GM21737 (cell line): ENCODE measurements around the gene MRGPRX2.

Experiments
- ATAC-seq: cut with Tn5 transposase; IDR thresholded peaks from one replicate; pipeline ENCODE4 v1.9.1; 2021; ENCODE audit warnings: mild to moderate bottlenecking, moderate library complexity; ENCODE audit not compliant: unreplicated experiment

Gene MRGPRX2

GRCh38 chr11:19060629-19061028 lies at the start of gene MRGPRX2:
MRGPRX2 (minus strand) TSS chr11:19060717; CDS start chr11:19056402, 4,315 bp downstream.
- ATAC-seq: no peak

- ATAC-seq: no peak
Measured at GRCh38 chr11:19110295-19110694, 49.8 kb upstream of the MRGPRX2 start.

DNA sequence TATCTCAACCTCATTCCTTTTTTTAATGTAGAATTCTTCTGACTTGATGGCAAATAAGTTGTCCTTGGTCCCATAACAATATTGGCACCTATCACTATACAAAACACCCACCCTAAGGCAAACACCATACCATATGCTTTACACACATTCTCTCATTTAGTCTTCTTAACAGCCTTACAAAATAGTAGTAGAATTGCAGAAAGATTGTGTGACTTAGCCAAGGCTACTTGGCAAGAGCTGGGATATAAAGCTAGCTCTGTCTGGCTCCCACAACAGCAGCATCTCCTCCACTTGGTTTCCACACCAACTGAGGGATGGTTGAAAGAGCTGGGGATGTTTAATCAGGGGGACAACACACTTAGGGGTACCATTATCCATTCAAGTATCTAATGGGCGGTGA lies 46.6 kb upstream of the MRGPRX2 start:
- no peak for ATAC-seq

- ATAC-seq: no peak
Measured at GRCh38 chr11:19105011-19105410, 44.5 kb upstream of the MRGPRX2 start.

GRCh38 chr11:19102521-19102900 lies 42.0 kb upstream of the MRGPRX2 start:
- no peak for ATAC-seq

DNA sequence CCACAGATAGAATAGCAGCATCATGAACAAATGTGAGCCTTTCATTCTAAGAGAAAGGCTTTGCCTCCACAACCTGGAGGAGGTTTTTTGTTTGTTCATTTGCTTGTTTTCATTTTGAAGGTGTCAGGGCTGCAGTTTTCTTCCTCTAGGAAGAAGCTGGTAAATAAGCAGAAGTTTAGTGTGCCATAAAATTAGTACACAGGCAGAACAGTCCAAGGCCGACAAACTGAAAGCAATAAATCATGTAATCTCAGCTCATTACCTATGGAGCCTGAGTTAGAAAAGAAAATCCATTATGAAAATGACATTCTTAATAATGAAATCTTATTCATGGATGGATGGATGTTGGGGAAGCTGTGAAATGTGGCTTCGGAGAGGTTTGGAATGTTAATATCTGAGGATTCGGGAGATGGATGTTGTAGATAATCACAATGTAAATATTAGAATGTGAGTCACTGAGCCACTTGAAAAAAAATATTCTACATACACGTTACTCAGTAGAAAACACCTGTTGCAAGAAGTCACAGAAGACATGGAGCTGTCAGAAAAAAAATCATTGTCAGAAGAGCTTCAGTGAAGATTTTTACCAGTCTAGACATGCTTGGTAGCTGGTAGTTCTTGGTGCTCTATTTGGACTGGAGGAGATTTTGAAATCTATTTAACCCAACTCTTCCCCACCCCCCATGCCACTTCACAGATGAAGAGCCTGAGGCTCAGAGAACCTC lies 41.4 kb upstream of the MRGPRX2 start:
- no peak for ATAC-seq

GRCh38 chr11:19100885-19101284 lies 40.4 kb upstream of the MRGPRX2 start:
- no peak for ATAC-seq

DNA sequence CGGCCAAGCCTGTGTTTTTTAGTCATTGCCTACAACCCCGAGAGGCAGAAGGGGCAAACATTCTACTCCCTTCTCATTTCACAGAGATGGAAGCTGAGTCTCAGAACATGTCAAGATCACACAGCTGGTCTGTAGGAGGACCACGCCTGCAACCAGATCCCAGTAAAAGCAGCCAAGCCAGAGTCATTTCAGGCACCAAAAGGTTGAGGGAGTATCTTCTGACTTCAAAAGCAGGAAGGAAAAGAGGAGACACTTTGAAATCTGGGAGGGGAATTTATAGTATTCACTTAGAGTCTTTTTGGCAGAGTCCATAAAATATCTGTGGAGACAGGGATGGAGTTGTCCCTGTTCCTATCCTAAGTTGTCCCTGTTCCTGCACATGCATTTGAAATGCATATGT lies 38.6 kb upstream of the MRGPRX2 start:
- no peak for ATAC-seq

DNA sequence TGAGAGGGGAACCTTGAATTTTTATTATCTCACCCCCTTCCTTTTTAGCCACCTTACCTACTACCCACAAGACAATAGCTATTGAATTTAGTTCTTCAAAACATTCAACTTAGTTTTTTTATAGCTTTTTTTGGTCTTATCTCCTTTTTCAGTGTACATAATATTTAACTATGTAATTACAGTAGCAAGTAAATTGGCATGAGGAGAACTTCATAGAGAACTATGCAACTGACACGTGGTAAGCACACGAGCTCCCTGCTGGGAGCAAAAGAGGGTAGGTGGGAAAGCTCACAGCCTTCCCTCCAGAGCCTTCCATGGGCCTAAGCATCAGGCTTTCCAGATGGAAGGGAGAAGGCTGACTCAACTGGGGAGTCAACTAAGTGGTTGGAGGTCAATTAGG lies 34.3 kb upstream of the MRGPRX2 start:
- no peak for ATAC-seq

DNA sequence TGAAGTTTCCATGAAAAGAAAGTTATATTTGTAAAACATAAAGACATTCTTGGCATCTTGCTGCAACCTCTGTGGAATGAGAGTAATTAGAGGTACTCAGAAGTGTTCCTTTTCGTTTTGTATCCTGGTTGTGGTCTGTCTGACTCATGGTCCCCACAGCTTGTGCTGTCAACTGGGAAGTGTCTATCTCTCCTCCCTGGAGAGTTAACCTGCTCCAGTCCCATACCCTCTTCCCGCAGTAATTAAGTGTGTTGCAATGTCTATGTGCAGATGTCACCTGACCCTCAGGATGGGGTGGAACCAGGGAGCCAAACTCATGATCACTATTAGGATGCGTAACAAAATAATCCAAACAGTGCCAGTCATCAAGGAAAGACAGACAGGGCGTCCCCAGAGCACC lies 33.5 kb upstream of the MRGPRX2 start:
- no peak for ATAC-seq

DNA sequence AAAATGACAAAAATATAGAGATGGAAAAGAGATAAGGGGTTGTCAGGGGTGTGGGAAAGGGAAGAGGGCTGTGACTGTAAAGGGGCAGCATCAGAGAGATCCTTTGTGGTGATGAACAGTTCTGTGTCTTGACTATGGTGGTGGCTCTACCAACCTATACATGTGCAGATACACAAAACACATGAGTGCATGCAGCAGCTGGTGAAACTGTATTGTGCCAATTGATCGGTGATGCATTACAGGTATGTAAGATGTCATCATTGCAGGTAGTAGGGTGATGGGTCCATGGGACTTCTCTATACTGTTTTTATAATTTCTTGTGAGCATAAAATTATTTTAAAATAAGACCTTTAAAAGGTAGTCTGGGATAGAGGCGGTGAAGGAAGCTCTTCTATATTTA lies 32.3 kb upstream of the MRGPRX2 start:
- no peak for ATAC-seq

DNA sequence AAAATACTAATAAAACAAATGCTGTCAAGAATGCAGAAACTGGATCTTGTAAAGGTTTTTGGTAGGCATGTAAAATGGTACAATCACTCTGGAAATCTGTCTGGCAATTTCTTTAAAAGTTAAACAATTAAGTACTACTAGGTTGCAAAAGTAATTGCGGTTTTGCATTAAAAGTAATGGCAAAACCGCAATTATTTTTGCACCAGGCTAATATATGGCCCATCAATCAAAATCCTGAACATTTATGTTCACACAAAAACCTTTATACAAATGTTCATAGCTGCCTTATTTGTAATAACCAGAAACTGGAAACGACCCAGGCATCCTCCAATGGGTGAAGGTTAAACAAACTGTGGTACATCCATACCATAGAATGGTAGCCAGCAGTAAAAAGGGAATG lies 31.8 kb upstream of the MRGPRX2 start:
- no peak for ATAC-seq

- ATAC-seq: no peak
Measured at GRCh38 chr11:19091366-19091765, 30.8 kb upstream of the MRGPRX2 start.

DNA sequence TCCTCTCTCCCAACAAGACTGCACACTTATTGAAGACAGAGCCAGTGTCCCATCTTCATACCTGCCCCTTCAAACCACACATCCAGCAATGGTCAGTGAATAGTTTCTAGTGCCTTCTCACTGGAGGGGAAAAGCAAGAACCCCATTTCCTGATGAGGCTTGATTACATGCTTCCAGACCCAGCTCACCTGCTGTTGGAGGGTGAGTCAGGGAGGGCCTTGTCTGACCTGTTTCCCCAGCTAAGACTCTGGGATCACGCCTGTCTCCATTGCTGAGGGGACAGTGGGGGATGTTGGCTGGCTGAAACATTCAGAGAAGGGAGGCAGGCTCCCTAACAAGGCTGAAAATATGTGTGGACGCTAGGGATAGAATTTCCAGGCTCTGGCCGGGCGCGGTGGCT lies 28.9 kb upstream of the MRGPRX2 start:
- ATAC-seq: no peak

GRCh38 chr11:19088791-19089190 lies 28.3 kb upstream of the MRGPRX2 start:
- no peak for ATAC-seq

DNA sequence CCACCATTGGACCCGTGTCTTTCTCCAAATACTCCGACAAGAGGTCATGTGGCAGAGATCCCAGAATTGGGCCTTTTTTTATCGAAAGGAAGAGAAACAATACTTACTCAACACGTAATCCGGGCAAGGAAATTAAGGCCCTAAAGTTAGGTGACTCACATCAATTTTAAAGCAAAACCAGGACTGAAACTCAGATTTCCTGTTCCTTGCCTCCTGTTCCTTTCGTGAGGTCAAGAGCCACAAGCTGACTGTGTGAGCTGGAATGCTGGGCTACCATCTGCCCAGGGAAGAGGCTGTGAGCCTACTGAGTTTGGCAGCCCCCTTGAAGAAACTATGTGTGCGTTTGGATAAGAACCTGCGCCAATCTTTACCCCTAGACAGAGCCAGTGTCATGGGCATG lies 27.1 kb upstream of the MRGPRX2 start:
- ATAC-seq: no peak

GRCh38 chr11:19084661-19085315 lies 24.3 kb upstream of the MRGPRX2 start:
- ATAC-seq: no peak

- no peak for ATAC-seq
Measured at GRCh38 chr11:19083166-19083565, 22.6 kb upstream of the MRGPRX2 start.

DNA sequence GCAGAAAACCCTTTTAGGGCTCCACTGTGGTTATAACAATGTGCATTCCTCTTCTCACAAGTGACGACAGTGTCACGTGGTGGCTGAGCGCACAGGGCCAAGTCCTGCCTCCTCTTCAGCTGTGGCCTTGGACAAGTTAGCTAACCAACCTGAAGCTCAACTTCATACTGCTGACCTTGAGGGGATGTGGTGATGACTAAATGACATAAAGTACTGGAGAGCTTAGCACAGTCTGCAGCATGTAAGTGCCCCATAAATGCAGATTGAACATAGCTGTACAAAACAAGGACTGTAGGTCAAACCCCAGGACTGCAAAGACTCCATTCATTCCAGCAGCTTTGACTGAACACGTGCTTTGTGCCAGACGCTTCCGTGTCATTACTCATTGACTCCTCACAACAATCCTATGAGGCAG lies 20.1 kb upstream of the MRGPRX2 start:
- no peak for ATAC-seq

DNA sequence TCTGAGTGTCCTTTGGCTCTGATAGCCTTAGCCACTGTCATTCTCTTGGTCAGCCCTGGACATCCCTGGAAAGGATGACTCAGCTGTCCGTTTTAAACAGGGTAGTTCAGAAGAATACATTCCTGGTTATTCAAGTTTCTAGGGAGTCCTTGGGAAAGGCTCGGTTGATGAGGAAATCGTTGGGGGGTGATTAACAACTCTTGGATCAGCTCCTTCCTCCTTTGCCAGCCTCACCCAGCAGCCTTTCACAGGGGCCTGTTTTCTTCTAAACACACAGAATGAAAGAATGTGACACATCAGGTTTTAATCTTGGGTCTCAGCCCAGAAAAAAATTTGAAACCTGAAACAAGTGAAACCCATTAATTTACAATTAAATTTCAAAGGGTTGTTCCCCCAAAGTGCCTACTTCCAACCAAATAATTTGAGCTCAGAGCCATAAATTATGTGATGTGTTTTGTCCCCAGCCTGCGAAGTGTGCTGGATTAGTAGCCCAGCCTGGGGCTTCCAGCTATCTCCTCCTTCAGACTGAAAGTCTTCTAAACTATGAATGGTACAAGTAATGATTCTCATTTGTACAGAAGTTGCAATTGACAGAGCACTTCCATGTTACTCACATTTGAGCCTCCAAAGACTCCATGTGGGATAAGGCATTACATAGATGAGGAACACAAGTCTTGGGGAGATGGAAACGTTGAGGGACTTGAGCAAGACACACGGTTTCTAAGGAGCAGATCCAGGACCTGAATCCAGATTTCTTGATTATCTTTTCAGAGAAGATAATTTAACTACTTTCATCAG lies 19.3 kb upstream of the MRGPRX2 start:
- no peak for ATAC-seq

GRCh38 chr11:19077965-19078364 lies 17.4 kb upstream of the MRGPRX2 start:
- no peak for ATAC-seq
